ENCODE data around the gene TMEM17. TPM values are rescaled to one million over a fixed set of nuclear protein-coding genes. Genes with fewer than 3 reads are reported as not detected.

TMEM17 gene
- total and polyA plus RNA-seq, 2 of the 13 experiments (the other 11 are each of a cell fraction or from before 2014, with no cell fraction given): 0.22 to 0.50 TPM

DNA sequence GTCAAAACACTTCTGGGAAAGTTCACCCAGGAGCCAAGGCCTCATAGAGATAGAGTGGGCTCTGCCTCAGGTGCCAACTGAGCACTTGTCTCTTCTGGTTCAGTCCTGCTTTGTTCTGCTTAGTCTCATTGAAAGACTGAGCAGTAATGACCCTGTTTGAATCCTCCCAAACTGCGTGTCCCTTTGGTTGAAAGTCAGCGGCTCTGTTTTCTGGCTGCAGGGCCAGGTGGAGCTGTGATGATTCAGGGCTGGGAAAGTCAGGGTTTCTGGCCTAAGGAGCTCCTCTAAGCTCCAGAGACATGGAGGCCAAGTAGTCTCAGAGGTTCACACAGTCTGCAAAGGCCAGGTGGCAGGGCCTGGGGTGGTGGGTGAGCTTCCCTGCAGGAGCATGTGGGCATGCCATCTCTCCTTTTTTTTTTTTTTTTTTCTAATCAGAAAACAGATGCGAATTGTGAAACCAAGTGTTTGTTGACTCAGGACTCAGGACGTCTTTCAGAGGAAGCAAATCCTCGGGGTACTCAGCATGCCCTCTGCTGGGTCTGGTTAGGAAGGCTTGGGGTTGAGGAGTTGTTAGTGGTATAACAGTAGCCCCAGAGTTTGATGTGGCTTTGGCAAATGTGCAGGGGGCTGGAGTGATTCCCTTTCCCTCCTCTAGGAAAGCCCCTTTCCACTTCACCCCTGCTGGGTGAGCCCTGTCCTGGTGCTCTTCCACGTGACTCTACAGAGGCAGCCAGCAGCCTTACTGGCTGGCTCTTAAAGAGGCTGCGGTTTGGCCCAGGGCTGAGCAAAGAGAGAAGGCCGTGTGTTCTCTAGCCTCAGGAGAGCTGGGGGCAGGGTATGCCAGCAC, 38.3 kb downstream of the TMEM17 start (continued):
- no peak for TF ChIP-seq ZNF607 (CRISPR knock-in tag; IDR thresholded peaks at IDR 0.05; ENCODE audit: borderline replicate concordance)
- TF ChIP-seq BRCA1 (CRISPR knock-in tag; IDR thresholded peaks at IDR 0.05): no peak
- TF ChIP-seq FOXK2 (IDR thresholded peaks at IDR 0.05): no peak
- peak; percentile 35; the same call in 1 of the 2 replicates for TF ChIP-seq CEBPB (IDR thresholded peaks at IDR 0.05; ENCODE audit: borderline replicate concordance, low read depth, low read length)

DNA sequence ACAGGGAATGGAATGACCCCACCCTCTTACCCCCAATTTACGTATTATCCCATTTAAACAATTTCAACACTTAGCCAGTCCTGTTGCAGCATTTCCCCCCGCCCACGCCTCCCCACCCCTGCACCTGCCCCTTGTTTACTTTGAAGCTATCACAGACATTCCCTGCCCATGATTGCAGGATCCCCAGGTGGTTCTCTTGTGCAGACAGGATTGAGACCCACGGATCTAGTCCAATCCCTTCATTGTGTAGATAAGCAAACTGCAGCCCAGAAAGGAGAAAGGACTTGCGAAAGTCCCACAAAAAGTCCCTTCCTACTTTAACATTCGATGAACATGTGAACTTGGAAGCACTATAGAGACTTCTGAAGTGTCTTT, 38.9 kb downstream of the TMEM17 start:
- peak overlapping the region; percentile 62 for H2AFZ ChIP-seq (ENCODE audit: low read length)
- peak overlapping the region; percentile 48 for H3K4me2 ChIP-seq (ENCODE audit: low read depth, low read length)
- CTCF ChIA-PET (ENCODE audit: low intra/inter-chr PET ratio, low total read pairs): no interaction called here
- BruUV-seq (replicated peaks): no TSS peak
- ATAC-seq (peak; percentile 42), FAIRE-seq (peak; percentile 32), DNase-seq (ENCODE audit: low spot score) (peak; percentile 58)
- no peaks in the 10 kb centered on the region for H3K27me3 ChIP-seq (ENCODE audit: control insufficient read depth in 1 of 2, insufficient read depth in 2 of 2, low read length in 2 of 2)
- H3K9me3 ChIP-seq (ENCODE audit: low read length): no peaks in the 10 kb centered on the region
- H3K79me2 ChIP-seq (ENCODE audit: insufficient read depth, low read length): no peaks in the 10 kb centered on the region
- intact Hi-C loops (cut with micrococcal nuclease; ENCODE audit: unreplicated experiment) (no loop called here), in situ Hi-C loops (cut with HindIII; ENCODE audit: extremely low pct_ligation_motif_present, low pct_unique_long_range_greater_than_20kb) (no loop called here)
- H3K4me1 ChIP-seq (ENCODE audit: insufficient read depth, low read length): peaks cover 93% of the 10 kb centered on the region
- H3K9ac ChIP-seq (ENCODE audit: insufficient read depth, low read depth, low read length): peak overlapping the region; percentile 18
- H3K27ac ChIP-seq (ENCODE audit: extremely low read length, insufficient read depth, low read length): peak overlapping the region; percentile 51
- WGBS (ENCODE audit: low lambda C conversion rate): 50% methylated on average over 6 of the region's 6 CpGs
- no peak overlapping the region; a peak in 1 of 6 replicates for H3K4me3 ChIP-seq (replicated peaks in 1 of 3; ENCODE audit: insufficient read depth in 1 of 3, low read depth in 2 of 3, low read length in 3 of 3)
- no peaks in the 10 kb centered on the region for H3K36me3 ChIP-seq (replicated peaks in 1 of 2; ENCODE audit: control insufficient read depth in 1 of 2, insufficient read depth in 2 of 2, low read length in 2 of 2)
- no peaks in the 10 kb centered on the region for H4K20me1 ChIP-seq (ENCODE audit: insufficient read depth, low read length)
- POLR2A ChIA-PET: interaction anchor here (0.7 to 4.1 kb wide), 12 partner anchors 10 to 310 kb away, joined by 3 to 37 read pairs (median 5); partner anchors contain the start of gene EHBP1
- TF ChIP-seq EP300 (IDR thresholded peaks at IDR 0.05; ENCODE audit: low read depth in 2 of 2, low read length in 2 of 2): peak in 1 of 2 experiments; percentile 41; a peak in 1 of 4 replicates
- TF ChIP-seq EP300 (CRISPR knock-in tag; IDR thresholded peaks at IDR 0.05; ENCODE audit: borderline replicate concordance): peak; percentile 36; the same call in 1 of the 2 replicates
- TF ChIP-seq FOXA1 (IDR thresholded peaks at IDR 0.05): no peak
- peak; percentile 82 for TF ChIP-seq FOXA1 (CRISPR knock-in tag; IDR thresholded peaks at IDR 0.05)
- peak; percentile 66 for TF ChIP-seq CEBPG (CRISPR knock-in tag; IDR thresholded peaks at IDR 0.05)
- TF ChIP-seq KLF16 (CRISPR knock-in tag; IDR thresholded peaks at IDR 0.05): 0 out of 4 replicates have a peak, but pooled peaks of 1 of the 2 experiments have one; percentile 28
- 0 out of 2 replicates have a peak, but pooled peaks have one; percentile 28 for TF ChIP-seq TOPORS (CRISPR knock-in tag; IDR thresholded peaks at IDR 0.05)
- TF ChIP-seq EED (CRISPR knock-in tag; IDR thresholded peaks at IDR 0.05): no peak
- TF ChIP-seq ZBTB1 (CRISPR knock-in tag; IDR thresholded peaks at IDR 0.05; ENCODE audit: borderline replicate concordance): no peak
- TF ChIP-seq TAF15 (IDR thresholded peaks at IDR 0.05; ENCODE audit: low read depth, low read length, poor library complexity, severe bottlenecking): no peak
- TF ChIP-seq IRF2 (CRISPR knock-in tag; IDR thresholded peaks at IDR 0.05): peak; percentile 8; the same call in 1 of the 2 replicates
- TF ChIP-seq ZNF33A (CRISPR knock-in tag; IDR thresholded peaks at IDR 0.05; ENCODE audit: borderline replicate concordance): no peak
- TF ChIP-seq YEATS4 (CRISPR knock-in tag; IDR thresholded peaks at IDR 0.05; ENCODE audit: borderline replicate concordance): no peak
- TF ChIP-seq, protein P1, sequence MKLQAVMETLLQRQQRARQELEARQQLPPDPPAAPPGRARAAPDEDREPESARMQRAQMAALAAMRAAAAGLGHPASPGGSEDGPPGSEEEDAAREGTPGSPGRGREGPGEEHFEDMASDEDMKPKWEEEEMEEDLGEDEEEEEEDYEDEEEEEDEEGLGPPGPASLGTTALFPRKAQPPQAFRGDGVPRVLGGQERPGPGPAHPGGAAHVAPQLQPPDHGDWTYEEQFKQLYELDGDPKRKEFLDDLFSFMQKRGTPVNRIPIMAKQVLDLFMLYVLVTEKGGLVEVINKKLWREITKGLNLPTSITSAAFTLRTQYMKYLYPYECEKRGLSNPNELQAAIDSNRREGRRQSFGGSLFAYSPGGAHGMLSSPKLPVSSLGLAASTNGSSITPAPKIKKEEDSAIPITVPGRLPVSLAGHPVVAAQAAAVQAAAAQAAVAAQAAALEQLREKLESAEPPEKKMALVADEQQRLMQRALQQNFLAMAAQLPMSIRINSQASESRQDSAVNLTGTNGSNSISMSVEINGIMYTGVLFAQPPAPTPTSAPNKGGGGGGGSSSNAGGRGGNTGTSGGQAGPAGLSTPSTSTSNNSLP (IDR thresholded peaks at IDR 0.05; ENCODE audit: low read depth, low read length): no peak
- TF ChIP-seq PCBP2 (optimal IDR thresholded peaks at IDR 0.05; ENCODE audit: low read depth, low read length, poor library complexity, severe bottlenecking): no peak
- TF ChIP-seq CCDC6 (CRISPR knock-in tag; IDR thresholded peaks at IDR 0.05): no peak
- TF ChIP-seq YEATS2 (CRISPR knock-in tag; IDR thresholded peaks at IDR 0.05; ENCODE audit: borderline replicate concordance): no peak
- TF ChIP-seq, protein P2, sequence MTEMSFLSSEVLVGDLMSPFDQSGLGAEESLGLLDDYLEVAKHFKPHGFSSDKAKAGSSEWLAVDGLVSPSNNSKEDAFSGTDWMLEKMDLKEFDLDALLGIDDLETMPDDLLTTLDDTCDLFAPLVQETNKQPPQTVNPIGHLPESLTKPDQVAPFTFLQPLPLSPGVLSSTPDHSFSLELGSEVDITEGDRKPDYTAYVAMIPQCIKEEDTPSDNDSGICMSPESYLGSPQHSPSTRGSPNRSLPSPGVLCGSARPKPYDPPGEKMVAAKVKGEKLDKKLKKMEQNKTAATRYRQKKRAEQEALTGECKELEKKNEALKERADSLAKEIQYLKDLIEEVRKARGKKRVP (CRISPR knock-in tag; IDR thresholded peaks at IDR 0.05): peak in 1 of 2 experiments; percentile 68; a peak in 2 of 4 replicates
